ENCODE measurements around the gene FLII. TPM values are rescaled to one million over a fixed set of nuclear protein-coding genes. Genes with fewer than 3 reads are reported as not detected.

Gene FLII
- total and polyA plus RNA-seq, 2 experiments from 2014 or later: 175 to 373 TPM

DNA sequence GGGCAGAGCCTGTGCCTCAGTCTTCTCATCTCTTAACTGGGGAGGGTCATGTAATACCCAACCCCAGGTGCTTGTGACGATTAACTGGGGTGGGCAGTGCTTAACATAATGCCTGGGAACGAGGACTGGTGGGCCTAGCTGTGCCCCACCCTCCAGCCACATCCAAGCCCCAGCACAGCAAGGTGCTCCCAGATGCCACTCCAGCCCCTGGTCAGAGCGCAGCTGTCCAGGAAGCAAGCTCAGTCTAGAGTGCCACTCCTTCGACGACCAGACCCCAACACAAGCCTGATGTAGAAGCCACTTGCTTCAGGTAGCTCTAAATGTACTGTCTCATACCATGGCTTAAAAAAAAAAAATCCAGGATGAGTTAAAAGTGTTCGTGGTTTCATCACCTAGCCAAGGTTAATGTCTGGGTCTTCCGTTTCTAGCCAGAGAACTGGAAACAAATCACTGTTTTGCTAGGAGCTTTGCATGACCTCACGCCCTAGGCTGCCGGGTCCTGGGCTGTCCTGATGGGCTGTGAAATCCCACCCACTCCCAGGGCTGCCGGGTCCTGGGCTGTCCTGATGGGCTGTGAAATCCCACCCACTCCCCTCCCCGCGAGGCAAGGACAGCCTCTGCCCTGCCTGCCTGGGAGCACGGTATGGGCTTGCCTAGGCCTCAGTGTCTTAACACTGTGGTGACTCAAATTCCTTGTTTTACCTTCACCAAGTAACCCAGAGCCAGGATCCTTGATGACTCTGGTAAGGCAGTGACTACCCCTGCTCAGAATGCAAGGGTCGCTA is 9.6 kb upstream of the FLII start:
- Histone ChIP-seq H3K79me2 (replicated peaks; ENCODE audit: insufficient read depth) (no peaks in the 10 kb centered on the region), H3K27me3 (ENCODE audit: insufficient read depth) (no peaks in the 10 kb centered on the region), H3K27ac (ENCODE audit: low read depth) (peak overlapping the region; percentile 81), H3K36me3 (ENCODE audit: insufficient read depth) (peaks cover 2% of the 10 kb centered on the region; the same call in 1 of the 2 replicates), H2AFZ (no peak overlapping the region), H3K9me2 (ENCODE audit: insufficient read depth) (no peaks in the 10 kb centered on the region), H3K4me3 (no peak overlapping the region), H4K20me1 (replicated peaks; ENCODE audit: insufficient read depth) (no peaks in the 10 kb centered on the region), H3F3A (replicated peaks; ENCODE audit: low read depth) (peaks cover 15% of the 10 kb centered on the region; the same call in 1 of the 2 replicates), H3K4me1 (ENCODE audit: insufficient read depth) (0 out of 2 replicates have a peak, but pooled peaks cover 5% of the 10 kb centered on the region), H3K4me2 (no peak overlapping the region)
- ATAC-seq: peak; percentile 86
- H3K27ac Mint-ChIP-seq: peak overlapping the region; percentile 87
- peaks cover 7% of the 10 kb centered on the region for H3K36me3 Mint-ChIP-seq (ENCODE audit: low read depth)
- DNase-seq (ENCODE audit: low spot score): peak; percentile 52
- TF ChIP-seq CREB1 (CRISPR knock-in tag; IDR thresholded peaks at IDR 0.05; ENCODE audit: low read depth): no peak
- no peak overlapping the region; the same call in 2 of the 3 replicates for H3K4me3 Mint-ChIP-seq
- no peaks in the 10 kb centered on the region for H3K9me3 Mint-ChIP-seq
- peaks cover 14% of the 10 kb centered on the region for H3K4me1 Mint-ChIP-seq
- H3K27me3 Mint-ChIP-seq (ENCODE audit: insufficient read depth, low read depth, poor library complexity): peaks cover 4% of the 10 kb centered on the region

DNA sequence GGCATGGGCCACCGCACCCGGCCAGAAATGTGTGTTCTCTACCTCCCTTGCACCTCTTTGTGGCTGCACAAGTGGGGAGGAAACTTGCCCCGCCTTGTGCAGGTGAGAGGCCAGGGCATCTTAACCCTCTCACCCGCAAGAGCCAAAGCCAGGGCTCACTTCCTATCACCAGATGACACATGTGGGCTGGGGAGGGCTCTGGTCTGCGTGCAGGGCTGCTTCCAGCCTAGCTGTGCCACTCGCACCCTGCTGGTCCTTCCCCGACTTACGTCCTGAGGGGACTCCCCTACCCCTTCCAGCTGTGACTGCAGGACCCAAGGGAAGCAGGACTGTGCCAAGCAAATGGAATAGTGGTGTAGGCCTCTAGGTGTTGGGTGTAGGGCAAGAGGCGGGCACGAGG is 8.8 kb upstream of the FLII start:
- H3K4me2 ChIP-seq: no peak overlapping the region
- H3K4me1 ChIP-seq (ENCODE audit: insufficient read depth): 0 out of 2 replicates have a peak, but pooled peaks cover 5% of the 10 kb centered on the region
- H3K27ac Mint-ChIP-seq: no peak overlapping the region; the same call in 1 of the 2 replicates
- no peaks in the 10 kb centered on the region for H3K27me3 ChIP-seq (ENCODE audit: insufficient read depth)
- ATAC-seq (peak; percentile 54), DNase-seq (ENCODE audit: low spot score) (peak; percentile 45)
- H3K4me3 Mint-ChIP-seq: no peak overlapping the region; the same call in 2 of the 3 replicates
- H3K79me2 ChIP-seq (replicated peaks; ENCODE audit: insufficient read depth): 0 out of 2 replicates have a peak, but pooled peaks cover under 1% of the 10 kb centered on the region
- peaks cover 4% of the 10 kb centered on the region for H3K36me3 Mint-ChIP-seq (ENCODE audit: low read depth)
- H3K27ac ChIP-seq (ENCODE audit: low read depth): no peak overlapping the region
- peaks cover 14% of the 10 kb centered on the region for H3K4me1 Mint-ChIP-seq
- no peaks in the 10 kb centered on the region for H3K9me2 ChIP-seq (ENCODE audit: insufficient read depth)
- H3K9me3 Mint-ChIP-seq: no peaks in the 10 kb centered on the region
- no peak overlapping the region for H3K4me3 ChIP-seq
- no peak overlapping the region for H2AFZ ChIP-seq
- H3K36me3 ChIP-seq (ENCODE audit: insufficient read depth): no peaks in the 10 kb centered on the region; the same call in 1 of the 2 replicates
- H4K20me1 ChIP-seq (replicated peaks; ENCODE audit: insufficient read depth): no peaks in the 10 kb centered on the region
- peaks cover 4% of the 10 kb centered on the region for H3K27me3 Mint-ChIP-seq (ENCODE audit: insufficient read depth, low read depth, poor library complexity)
- peaks cover 9% of the 10 kb centered on the region; the same call in 1 of the 2 replicates for H3F3A ChIP-seq (replicated peaks; ENCODE audit: low read depth)
- TF ChIP-seq POLR2AphosphoS5 (IDR thresholded peaks at IDR 0.05; ENCODE audit: low read depth): no peak
- TF ChIP-seq CREB1 (CRISPR knock-in tag; IDR thresholded peaks at IDR 0.05; ENCODE audit: low read depth): no peak
- TF ChIP-seq EZH2 (IDR thresholded peaks at IDR 0.05; ENCODE audit: low read depth, unreplicated experiment): no peak
- TF ChIP-seq JUNB (IDR thresholded peaks at IDR 0.05; ENCODE audit: unreplicated experiment): no peak
- TF ChIP-seq, protein P1, sequence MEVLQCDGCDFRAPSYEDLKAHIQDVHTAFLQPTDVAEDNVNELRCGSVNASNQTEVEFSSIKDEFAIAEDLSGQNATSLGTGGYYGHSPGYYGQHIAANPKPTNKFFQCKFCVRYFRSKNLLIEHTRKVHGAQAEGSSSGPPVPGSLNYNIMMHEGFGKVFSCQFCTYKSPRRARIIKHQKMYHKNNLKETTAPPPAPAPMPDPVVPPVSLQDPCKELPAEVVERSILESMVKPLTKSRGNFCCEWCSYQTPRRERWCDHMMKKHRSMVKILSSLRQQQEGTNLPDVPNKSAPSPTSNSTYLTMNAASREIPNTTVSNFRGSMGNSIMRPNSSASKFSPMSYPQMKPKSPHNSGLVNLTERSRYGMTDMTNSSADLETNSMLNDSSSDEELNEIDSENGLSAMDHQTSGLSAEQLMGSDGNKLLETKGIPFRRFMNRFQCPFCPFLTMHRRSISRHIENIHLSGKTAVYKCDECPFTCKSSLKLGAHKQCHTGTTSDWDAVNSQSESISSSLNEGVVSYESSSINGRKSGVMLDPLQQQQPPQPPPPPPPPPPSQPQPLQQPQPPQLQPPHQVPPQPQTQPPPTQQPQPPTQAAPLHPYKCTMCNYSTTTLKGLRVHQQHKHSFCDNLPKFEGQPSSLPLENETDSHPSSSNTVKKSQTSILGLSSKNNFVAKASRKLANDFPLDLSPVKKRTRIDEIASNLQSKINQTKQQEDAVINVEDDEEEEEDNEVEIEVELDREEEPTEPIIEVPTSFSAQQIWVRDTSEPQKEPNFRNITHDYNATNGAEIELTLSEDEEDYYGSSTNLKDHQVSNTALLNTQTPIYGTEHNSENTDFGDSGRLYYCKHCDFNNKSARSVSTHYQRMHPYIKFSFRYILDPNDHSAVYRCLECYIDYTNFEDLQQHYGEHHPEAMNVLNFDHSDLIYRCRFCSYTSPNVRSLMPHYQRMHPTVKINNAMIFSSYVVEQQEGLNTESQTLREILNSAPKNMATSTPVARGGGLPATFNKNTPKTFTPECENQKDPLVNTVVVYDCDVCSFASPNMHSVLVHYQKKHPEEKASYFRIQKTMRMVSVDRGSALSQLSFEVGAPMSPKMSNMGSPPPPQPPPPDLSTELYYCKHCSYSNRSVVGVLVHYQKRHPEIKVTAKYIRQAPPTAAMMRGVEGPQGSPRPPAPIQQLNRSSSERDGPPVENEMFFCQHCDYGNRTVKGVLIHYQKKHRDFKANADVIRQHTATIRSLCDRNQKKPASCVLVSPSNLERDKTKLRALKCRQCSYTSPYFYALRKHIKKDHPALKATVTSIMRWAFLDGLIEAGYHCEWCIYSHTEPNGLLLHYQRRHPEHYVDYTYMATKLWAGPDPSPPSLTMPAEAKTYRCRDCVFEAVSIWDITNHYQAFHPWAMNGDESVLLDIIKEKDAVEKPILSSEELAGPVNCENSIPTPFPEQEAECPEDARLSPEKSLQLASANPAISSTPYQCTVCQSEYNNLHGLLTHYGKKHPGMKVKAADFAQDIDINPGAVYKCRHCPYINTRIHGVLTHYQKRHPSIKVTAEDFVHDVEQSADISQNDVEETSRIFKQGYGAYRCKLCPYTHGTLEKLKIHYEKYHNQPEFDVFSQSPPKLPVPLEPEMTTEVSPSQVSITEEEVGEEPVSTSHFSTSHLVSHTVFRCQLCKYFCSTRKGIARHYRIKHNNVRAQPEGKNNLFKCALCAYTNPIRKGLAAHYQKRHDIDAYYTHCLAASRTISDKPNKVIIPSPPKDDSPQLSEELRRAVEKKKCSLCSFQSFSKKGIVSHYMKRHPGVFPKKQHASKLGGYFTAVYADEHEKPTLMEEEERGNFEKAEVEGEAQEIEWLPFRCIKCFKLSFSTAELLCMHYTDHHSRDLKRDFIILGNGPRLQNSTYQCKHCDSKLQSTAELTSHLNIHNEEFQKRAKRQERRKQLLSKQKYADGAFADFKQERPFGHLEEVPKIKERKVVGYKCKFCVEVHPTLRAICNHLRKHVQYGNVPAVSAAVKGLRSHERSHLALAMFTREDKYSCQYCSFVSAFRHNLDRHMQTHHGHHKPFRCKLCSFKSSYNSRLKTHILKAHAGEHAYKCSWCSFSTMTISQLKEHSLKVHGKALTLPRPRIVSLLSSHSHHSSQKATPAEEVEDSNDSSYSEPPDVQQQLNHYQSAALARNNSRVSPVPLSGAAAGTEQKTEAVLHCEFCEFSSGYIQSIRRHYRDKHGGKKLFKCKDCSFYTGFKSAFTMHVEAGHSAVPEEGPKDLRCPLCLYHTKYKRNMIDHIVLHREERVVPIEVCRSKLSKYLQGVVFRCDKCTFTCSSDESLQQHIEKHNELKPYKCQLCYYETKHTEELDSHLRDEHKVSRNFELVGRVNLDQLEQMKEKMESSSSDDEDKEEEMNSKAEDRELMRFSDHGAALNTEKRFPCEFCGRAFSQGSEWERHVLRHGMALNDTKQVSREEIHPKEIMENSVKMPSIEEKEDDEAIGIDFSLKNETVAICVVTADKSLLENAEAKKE (CRISPR knock-in tag; IDR thresholded peaks at IDR 0.05): no peak
- TF ChIP-seq, protein P2, sequence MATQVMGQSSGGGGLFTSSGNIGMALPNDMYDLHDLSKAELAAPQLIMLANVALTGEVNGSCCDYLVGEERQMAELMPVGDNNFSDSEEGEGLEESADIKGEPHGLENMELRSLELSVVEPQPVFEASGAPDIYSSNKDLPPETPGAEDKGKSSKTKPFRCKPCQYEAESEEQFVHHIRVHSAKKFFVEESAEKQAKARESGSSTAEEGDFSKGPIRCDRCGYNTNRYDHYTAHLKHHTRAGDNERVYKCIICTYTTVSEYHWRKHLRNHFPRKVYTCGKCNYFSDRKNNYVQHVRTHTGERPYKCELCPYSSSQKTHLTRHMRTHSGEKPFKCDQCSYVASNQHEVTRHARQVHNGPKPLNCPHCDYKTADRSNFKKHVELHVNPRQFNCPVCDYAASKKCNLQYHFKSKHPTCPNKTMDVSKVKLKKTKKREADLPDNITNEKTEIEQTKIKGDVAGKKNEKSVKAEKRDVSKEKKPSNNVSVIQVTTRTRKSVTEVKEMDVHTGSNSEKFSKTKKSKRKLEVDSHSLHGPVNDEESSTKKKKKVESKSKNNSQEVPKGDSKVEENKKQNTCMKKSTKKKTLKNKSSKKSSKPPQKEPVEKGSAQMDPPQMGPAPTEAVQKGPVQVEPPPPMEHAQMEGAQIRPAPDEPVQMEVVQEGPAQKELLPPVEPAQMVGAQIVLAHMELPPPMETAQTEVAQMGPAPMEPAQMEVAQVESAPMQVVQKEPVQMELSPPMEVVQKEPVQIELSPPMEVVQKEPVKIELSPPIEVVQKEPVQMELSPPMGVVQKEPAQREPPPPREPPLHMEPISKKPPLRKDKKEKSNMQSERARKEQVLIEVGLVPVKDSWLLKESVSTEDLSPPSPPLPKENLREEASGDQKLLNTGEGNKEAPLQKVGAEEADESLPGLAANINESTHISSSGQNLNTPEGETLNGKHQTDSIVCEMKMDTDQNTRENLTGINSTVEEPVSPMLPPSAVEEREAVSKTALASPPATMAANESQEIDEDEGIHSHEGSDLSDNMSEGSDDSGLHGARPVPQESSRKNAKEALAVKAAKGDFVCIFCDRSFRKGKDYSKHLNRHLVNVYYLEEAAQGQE (IDR thresholded peaks at IDR 0.05; ENCODE audit: unreplicated experiment): no peak
- TF ChIP-seq, protein P3, sequence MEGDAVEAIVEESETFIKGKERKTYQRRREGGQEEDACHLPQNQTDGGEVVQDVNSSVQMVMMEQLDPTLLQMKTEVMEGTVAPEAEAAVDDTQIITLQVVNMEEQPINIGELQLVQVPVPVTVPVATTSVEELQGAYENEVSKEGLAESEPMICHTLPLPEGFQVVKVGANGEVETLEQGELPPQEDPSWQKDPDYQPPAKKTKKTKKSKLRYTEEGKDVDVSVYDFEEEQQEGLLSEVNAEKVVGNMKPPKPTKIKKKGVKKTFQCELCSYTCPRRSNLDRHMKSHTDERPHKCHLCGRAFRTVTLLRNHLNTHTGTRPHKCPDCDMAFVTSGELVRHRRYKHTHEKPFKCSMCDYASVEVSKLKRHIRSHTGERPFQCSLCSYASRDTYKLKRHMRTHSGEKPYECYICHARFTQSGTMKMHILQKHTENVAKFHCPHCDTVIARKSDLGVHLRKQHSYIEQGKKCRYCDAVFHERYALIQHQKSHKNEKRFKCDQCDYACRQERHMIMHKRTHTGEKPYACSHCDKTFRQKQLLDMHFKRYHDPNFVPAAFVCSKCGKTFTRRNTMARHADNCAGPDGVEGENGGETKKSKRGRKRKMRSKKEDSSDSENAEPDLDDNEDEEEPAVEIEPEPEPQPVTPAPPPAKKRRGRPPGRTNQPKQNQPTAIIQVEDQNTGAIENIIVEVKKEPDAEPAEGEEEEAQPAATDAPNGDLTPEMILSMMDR (conservative IDR thresholded peaks at IDR 0.05; ENCODE audit: low read depth in 2 of 2): no peak
- no peak for TF ChIP-seq ZNF114 (CRISPR knock-in tag; IDR thresholded peaks at IDR 0.05)
